Lung (tissue), 12 donors: ENCODE measurements around the gene KIF3B. TPM values are rescaled to one million over a fixed set of nuclear protein-coding genes. Genes with fewer than 3 reads are reported as not detected.

ENCODE experiments used
- ATAC-seq: fragments of 200-7000 bp; cut with Tn5 transposase; one replicate; pipeline ENCODE4 v1.9.1; 2020; ENCODE audit warnings: moderate number of reproducible peaks; ENCODE audit not compliant: insufficient read depth, low FRiP score
- DNase-seq, 3 donors: peaks; one replicate each; pipeline ENCODE4 v3.0.0-alpha.2; 2013 to 2017
- H3K27ac ChIP-seq, 2 donors: one replicate each; pipeline ENCODE4 v1.5.1; 2013; ENCODE audit warnings: mild to moderate bottlenecking in 2 of 2, moderate library complexity in 2 of 2, control low read depth in 1 of 2, inconsistent platforms in 1 of 2, low read depth in 1 of 2, low read length in 1 of 2
- H3K27me3 ChIP-seq, 3 donors: one replicate each; pipeline ENCODE4 v1.5.1; 2013; ENCODE audit warnings: low read length in 2 of 3; ENCODE audit not compliant: control insufficient read depth in 3 of 3, insufficient read depth in 3 of 3
- H3K36me3 ChIP-seq, 4 donors: one replicate each; pipeline ENCODE4 v1.5.1; 2013; ENCODE audit warnings: low read length in 4 of 4, mild to moderate bottlenecking in 1 of 4, moderate library complexity in 1 of 4; ENCODE audit not compliant: control insufficient read depth in 4 of 4, insufficient read depth in 4 of 4
- H3K4me1 ChIP-seq, 5 donors: one replicate each; pipeline ENCODE4 v1.5.1; 2013; ENCODE audit warnings: low read length in 5 of 5, mild to moderate bottlenecking in 2 of 5, moderate library complexity in 1 of 5; ENCODE audit not compliant: control insufficient read depth in 5 of 5, insufficient read depth in 5 of 5
- H3K4me3 ChIP-seq: one replicate; pipeline ENCODE4 v1.5.1; 2013; ENCODE audit warnings: mild to moderate bottlenecking, control low read depth, moderate library complexity
- H3K9ac ChIP-seq, 2 donors: one replicate each; pipeline ENCODE4 v1.5.1; 2013; ENCODE audit warnings: low read length in 2 of 2, control low read depth in 1 of 2; ENCODE audit not compliant: insufficient read depth in 1 of 2
- H3K9me3 ChIP-seq, 4 donors: one replicate each; pipeline ENCODE4 v1.5.1; 2013; ENCODE audit warnings: low read length in 3 of 4, mild to moderate bottlenecking in 1 of 4, moderate library complexity in 1 of 4; ENCODE audit not compliant: control insufficient read depth in 4 of 4, insufficient read depth in 3 of 4
- CTCF ChIP-seq: IDR thresholded peaks from 2 replicates; pipeline ENCODE4 v1.5.1; 2012; ENCODE audit warnings: mild to moderate bottlenecking; ENCODE audit errors: control extremely low read depth, extremely low read depth
- WGBS, 2 donors: extraction: QIAGEN DNeasy Blood & Tissue Kit; methylation state at CpG; one replicate each; pipeline ENCODE4 v1.1.7; 2013; 5-methylcytosine and 5-hydroxymethylcytosine counted together
- polyA plus RNA-seq, 2 donors: library from polyadenylated mRNA; stranded (reverse); fragments of 200-250 nt; gene quantifications; one replicate each; pipeline ENCODE4 v1.2.1, GENCODE V29; 2013
- total RNA-seq, 2 donors: library from RNA; depleted of rRNA in 1 of 2; stranded (reverse); fragments of >200 nt in 1 of 2; gene quantifications; one replicate each; pipeline ENCODE4 v1.2.1, GENCODE V29; 2014 to 2021
- donor health status: control.
- donor health status: control.
- donor health status: Bipolar disorder and iron deficiency.
- donor health status: healthy.
- donor health status: DM: yes; HTN: yes; CAD: no.

The KIF3B gene
- total and polyA plus RNA-seq, 4 donors = 8.5 to 35.3 (median 23.2) TPM

GRCh38 chr20:32300647-32301046 lies 23.2 kb downstream of the KIF3B start:
- WGBS, 2 donors = 97 to 98% methylated on average over 6 of the region's 6 CpGs
- Histone ChIP-seq H3K9me3 (no peaks in the 10 kb centered on the region), H3K4me3 (no peak overlapping the region), H3K27ac (no peak overlapping the region), H3K9ac (no peak overlapping the region), H3K36me3 (no peaks in the 10 kb centered on the region), H3K4me1 (peaks cover 3 to 30% (median 7%) of the 10 kb centered on the region in 5 donors), H3K27me3 (no peaks in the 10 kb centered on the region)
- no peak for TF ChIP-seq CTCF
- no peak for ATAC-seq
- no peak for DNase-seq

- Histone ChIP-seq H3K9ac (no peak overlapping the region), H3K27me3 (no peaks in the 10 kb centered on the region), H3K4me1 (peaks cover 3 to 21% (median 5%) of the 10 kb centered on the region in 5 donors), H3K9me3 (no peaks in the 10 kb centered on the region), H3K36me3 (no peaks in the 10 kb centered on the region), H3K27ac (no peak overlapping the region), H3K4me3 (no peak overlapping the region)
- DNase-seq (no peak), ATAC-seq (no peak)
- 85% methylated on average over 5 of the region's 5 CpGs for WGBS, 2 donors
- TF ChIP-seq CTCF = no peak
Measured at GRCh38 chr20:32301719-32302506, 24.5 kb downstream of the KIF3B start.

GRCh38 chr20:32302507-32302872 lies 25.0 kb downstream of the KIF3B start:
- Histone ChIP-seq H3K4me3 (no peak overlapping the region), H3K27me3 (no peaks in the 10 kb centered on the region), H3K9me3 (no peaks in the 10 kb centered on the region), H3K9ac (no peak overlapping the region), H3K27ac (no peak overlapping the region), H3K36me3 (no peaks in the 10 kb centered on the region), H3K4me1 (peaks cover 0 to 16% (median 4%) of the 10 kb centered on the region in 5 donors)
- WGBS, 2 donors = 75 to 82% methylated on average over 6 of the region's 6 CpGs
- no peak for TF ChIP-seq CTCF
- ATAC-seq (no peak), DNase-seq (no peak)
